NCI-H510A treated with DMSO at 0.1 percent for 48 hours (cell line): ENCODE results near the gene SHC2.
A peak's percentile ranks its signal among the peaks of the same experiment; 100 is the strongest.
"Not testable (repeated sequence)": the region's sequence is repeated elsewhere in the genome, so short reads cannot be mapped to it uniquely, and the experiment has no call there.

ENCODE experiments used
- DNase-seq: peaks from one replicate; lab custom pipeline; 2025; lab: John Stamatoyannopoulos, UW

The SHC2 gene

GRCh38 chr19:492091-492531, 31.3 kb upstream of the SHC2 start:
- no peak for DNase-seq

DNA sequence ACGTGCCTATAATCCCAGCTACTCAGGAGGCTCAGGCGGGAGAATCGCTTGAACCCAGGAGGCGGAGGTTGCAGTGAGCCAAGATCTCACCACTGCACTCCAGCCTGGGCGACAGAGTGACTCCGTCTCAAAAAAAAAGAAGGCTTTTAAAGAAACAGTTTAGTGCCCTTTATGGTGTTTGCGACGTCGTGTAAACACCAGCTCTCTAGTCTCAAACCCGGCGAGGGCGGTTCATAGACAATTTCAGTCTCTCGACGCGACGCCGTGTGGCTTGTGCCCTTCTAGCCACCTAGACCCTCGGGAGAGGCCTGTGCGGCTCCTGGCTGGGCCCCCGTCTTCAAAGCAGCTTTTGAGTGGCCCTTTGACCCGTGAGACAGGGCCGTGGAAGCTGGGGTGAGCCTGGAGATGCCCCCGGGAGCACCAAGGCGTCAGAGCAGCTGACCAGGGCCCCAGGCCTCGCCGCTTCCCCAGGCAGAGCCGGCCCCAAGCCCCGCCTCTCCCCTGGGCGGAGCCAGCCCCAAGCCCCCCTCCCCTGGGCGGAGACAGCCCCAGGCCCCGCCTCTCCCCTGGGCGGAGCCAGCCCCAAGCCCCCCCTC, 30.4 kb upstream of the SHC2 start:
- no peak for DNase-seq

- DNase-seq, result no peak
Observed at GRCh38 chr19:489418-490196, 28.8 kb upstream of the SHC2 start.

DNA sequence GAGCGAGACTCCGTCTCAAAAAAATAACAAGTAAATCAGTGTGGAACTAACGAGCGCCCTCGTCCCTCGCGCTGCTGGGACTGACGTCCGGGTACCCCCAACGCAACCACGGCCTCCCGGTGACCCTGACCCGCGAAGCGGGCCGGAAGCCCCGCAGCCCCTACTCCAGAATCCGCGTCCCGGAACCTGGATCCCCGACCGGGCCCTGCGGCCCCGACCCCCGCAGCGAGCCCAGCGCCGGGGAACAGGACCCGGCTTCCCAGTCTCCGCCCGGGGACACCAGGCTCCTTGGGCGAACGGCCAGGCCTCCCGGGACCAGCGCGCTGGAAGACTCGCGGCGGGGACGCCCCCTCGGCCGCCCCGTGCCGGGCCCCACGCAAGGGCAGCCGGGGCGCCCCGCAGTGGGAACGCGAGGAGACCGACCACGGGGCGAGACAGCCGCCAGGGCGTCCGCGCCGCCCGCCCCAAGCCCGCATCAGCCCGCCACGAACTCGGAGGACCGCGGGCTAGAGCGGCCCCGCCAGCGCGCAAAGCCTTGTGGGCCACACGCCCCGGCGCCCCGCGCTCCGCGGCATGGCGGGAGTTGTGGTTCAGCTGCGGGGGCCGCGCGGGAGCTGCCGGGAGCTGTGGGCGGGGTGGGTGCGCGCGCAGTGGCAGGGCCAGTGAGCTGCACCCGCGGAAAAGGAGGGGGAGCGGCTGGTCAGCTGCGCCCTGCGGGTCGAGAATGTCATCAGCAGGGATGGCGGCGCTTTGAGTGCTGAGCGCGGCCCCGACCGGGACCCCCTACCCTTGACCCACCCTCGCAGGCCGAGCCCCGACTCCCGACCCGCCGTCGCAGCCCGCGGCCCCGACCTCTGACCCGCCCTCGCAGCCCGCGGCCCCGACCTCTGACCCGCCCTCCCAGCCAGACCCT, 27.9 kb upstream of the SHC2 start:
- peak; percentile 74 for DNase-seq

- DNase-seq, result no peak
Observed at GRCh38 chr19:485583-486236, 24.9 kb upstream of the SHC2 start.

- peak; percentile 17 for DNase-seq
Observed at GRCh38 chr19:485077-485476, 24.2 kb upstream of the SHC2 start.

GRCh38 chr19:484494-484893, 23.7 kb upstream of the SHC2 start:
- no peak for DNase-seq

DNA sequence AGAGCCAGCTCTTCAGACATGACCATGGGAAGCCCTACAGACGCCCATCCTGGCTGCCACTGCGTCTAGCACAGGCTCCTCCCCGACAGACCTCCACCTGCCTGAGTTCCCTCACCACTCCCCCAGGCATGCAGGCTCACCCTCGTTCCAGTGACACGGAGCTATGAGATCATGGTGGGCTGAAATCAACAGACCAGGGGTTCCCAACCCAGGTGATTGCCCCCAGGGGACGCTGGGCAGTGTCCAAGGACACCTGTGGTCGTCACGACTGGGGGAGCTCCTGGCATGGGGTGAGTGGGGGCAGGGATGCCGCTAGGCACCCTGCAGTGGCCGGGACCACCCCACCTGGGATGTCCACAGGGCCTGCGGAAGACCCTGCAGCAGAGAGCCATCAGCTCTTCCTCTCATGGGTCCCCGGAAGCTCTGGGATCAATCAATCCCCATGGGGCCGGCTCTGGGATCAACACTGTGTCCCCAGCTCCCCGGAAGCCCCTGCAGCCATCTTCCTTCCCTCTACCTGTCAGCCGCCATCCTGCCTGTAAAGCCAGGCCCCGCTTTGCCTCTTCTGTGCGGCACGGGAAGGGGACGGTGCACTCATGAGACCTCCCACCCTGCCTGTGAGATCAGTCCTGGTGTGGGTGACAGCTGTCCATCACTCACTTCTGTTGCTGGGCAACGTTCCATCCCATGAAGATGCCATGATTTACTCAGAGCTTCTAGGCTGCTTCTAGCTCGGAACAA, 22.7 kb upstream of the SHC2 start:
- DNase-seq, result no peak

GRCh38 chr19:482186-483041, 21.6 kb upstream of the SHC2 start:
- no peak for DNase-seq

DNA sequence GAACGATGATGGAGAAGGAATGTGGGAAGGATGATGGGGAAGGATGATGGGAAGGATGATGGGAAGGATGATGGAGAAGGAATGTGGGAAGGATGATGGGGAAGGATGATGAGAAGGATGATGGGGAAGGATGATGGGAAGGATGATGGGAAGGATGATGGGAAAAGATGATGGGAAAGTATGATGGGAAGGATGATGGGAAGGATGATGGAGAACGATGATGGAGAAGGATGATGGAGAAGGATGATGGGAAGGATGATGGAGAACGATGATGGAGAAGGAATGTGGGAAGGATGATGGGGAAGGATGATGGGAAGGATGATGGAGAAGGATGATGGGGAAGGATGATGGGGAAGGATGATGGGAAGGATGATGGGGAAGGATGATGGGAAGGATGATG, 20.3 kb upstream of the SHC2 start:
- DNase-seq, result not testable (repeated sequence)

DNA sequence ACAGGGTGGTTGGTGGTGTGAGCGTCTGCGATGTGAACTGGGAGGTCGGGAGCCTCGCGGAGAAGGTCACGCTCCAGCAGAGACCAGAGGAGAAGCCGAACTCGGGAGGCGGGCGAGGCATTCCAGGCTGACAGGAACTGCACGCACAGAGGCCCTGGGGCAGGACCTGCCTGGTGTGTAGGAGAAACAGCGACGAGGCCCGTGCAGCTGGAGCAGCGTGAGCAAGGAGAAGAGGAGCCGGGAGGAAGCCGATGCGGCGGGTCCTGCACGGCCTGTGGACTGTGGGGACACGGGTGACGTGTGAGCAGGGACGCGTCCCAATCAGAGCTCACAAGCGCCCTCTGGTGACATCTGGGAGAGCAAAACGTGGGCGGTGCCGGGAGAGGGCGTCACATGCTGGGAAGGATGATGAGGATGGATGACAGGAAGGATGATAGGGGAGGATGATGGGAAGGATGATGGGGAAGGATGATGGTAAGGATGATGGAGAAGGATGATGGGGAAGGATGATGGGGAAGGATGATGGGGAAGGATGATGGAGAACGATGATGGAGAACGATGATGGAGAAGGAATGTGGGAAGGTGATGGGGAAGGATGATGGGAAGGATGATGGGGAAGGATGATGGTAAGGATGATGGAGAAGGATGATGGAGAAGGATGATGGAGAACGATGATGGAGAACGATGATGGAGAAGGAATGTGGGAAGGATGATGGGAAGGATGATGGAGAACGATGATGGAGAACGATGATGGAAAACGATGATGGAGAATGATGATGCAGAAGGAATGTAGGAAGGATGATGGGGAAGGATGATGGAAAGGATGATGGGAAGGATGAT, 19.4 kb upstream of the SHC2 start:
- peak; percentile 6 for DNase-seq

- DNase-seq, result no peak
Observed at GRCh38 chr19:478976-479375, 18.1 kb upstream of the SHC2 start.

DNA sequence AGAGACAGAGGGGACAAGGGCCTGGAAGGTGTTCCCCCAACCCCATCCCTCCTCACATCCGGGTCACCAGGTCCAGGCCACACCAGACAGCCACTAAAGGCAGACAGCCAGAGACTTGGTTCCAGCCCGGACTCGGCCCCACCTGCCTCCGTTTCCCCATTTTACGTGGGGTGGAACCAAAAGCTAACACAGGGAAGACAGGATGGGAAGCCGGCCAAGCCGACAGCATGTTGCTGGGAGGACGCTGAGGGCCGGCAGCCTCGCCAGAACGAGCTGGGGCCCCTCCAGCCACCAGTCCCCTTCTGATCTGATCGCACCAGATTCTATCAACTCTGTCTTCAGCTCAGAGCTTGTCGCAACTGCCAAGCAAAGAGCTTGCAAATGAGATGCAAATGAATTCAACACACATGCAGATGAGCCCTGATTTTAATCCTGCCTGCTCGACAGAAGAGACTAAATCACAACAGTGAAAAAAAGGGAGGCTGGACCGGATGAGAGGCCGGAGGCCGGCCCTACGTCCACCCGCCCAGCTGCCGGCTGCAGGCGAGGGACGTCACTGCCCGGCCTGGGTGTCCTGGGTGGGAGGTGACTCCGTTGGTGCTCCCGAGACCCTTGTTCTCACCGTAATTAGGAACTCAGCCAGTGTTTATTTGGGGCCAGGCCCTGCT, 17.5 kb upstream of the SHC2 start:
- DNase-seq, result no peak

GRCh38 chr19:475360-475759, 14.5 kb upstream of the SHC2 start:
- no peak for DNase-seq

GRCh38 chr19:474126-475078, 13.6 kb upstream of the SHC2 start:
- no peak for DNase-seq

- DNase-seq, result no peak
Observed at GRCh38 chr19:472005-472858, 11.4 kb upstream of the SHC2 start.

GRCh38 chr19:470701-471100, 9.9 kb upstream of the SHC2 start:
- DNase-seq, result no peak
